GM10847 (cell line): ENCODE results near the gene TUBB2A.
A peak's percentile ranks its signal among the peaks of the same experiment; 100 is the strongest.

Source experiments
- POLR2A ChIP-seq: IDR thresholded peaks from 2 replicates; pipeline ENCODE4 v1.6.1; 2011; ENCODE audit not compliant: insufficient read length; ENCODE audit errors: extremely low read depth

Gene TUBB2A

DNA sequence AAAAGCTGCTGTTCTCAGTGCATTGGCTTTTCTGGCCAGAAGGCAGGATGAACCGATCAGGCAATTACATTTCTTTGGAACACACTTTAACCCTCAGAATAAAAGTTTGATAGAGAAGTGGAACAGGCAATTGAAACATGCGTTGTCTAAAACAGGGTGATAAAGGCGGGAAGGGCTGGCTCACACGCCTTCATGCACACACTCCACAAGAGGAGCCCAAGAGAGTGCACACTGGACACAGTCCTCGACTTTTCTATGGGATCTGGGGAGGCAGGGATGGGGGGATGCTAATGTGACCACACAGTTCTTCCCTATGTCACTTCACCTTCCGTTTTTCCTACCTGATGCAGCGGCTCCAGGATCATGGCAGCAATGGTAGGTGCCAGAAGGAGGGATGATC is 30.9 kb upstream of the TUBB2A start:
- TF ChIP-seq POLR2A, result no peak

DNA sequence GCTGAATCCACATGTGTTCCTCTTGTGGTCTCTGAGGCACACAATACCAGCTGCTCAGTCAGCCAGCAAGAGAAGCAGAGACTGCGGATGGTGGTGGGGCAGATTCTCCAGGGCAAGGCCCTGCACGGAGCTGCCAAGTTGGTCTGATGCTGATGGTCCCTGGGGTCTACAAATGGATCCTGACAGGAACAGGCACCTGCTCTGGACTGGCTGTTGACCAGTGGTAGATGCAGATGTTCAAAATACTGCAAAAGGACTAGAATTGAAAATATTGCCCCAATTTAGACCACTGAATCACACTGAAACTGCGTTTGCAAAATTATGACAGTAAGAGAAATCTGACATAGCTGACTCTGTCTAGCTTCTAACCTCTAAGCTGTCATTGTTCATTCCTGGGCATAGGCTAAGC is 29.6 kb upstream of the TUBB2A start:
- TF ChIP-seq POLR2A, result no peak

DNA sequence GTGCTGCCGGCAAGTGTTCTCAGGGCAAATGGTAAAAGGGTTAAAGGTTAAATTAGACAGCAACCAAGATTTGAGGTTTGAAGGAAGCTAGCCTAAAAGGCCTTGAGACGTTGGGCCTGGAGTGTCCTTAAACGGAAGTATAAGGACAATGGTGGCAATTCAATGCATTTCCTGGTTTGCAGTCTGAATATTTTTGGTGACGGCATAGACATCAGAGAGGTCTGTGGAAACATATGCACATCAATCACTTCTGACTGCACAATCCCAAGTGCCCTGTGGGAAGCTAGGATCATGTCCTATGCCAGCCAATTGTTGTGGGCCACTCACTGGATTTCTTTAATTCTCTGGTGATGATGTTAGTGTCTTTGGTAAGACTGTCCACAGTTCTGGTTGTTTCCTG is 25.7 kb upstream of the TUBB2A start:
- no peak for TF ChIP-seq POLR2A

DNA sequence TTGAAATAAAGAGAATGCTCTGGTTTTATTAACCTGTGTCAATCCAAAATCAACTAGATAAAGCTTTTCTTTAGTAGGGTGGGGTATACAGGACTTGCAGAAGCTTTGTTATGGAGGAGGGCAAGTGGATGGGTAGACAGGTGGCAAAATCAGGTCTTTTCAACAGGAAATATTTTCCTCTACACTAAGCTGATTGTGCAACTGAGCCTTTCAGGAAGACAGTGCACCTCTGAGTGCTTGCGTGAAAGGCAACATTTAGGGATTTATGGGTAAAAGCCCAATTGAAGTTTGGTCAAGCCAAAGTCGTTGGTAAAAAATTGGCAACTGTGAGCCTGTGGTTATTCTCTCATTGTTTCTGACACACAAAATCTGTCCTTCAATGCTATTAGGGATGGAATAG is 23.8 kb upstream of the TUBB2A start:
- TF ChIP-seq POLR2A, result no peak

DNA sequence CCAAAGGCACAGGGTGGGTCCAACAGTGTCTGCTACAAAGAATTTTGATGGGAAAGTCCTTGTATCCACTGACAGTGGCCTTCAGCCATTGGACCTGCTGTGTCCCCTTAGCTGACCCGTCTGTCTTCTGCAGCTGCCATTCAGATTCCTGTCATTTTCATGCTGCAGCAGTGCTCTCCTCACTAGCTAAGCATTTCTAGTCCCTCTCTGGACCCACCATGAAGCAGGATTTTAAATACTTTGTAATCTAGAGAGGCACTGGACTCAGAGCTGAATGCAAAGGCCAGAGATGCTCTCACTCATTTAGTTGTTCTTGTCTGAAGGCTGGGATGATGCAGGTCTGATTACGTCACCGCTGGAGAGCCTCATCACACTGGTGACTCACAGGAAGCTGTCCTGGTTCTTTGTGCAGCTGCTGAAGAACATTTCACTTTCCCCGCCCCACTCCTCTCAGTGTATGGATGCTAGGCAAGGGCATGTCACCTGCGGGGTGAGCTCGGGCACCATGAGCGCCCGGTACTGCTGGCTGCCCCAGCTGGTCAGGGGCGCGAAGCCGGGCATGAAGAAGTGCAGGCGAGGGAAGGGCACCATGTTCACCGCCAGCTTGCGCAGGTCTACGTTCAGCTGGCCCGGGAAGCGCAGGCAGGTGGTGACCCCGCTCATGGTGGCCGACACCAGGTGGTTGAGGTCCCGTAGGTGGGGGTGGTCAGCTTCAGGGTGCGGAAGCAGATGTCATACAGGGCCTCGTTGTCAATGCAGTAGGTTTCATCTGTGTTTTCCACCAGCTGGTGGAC is 19.4 kb upstream of the TUBB2A start:
- no peak for TF ChIP-seq POLR2A

DNA sequence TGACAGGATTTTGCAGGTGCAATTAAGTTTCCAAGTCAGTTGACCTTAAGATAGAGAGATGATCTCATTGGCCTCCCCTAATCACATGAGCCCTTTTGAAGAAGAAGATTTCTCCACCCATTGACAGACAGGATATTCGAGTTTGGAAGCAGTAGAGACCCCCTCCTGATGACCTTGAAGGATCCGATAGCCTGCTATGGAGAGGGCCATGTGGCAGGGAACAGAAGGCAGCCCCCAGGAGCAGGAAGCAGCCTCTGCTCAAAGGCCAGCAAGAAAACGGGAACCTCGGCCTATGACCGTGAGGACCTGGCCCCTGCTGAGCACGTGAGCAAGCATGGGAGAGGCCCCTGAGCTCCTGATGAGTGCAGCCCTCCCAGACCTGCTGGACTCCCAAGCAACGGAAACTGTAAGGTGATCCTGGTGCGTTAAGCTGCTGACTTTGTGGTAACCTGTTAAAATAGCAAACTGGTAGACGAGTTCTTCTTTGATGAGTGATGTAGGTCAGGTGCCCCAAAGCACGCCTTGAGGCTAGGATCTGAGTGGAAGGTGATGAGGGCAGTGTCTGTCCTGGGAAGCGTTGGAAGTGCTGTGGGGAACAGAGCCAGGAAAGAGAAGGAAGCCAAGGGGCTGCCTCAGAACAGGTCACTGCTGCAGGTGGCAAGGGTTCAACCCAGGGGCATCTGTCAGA is 18.5 kb upstream of the TUBB2A start:
- no peak for TF ChIP-seq POLR2A

DNA sequence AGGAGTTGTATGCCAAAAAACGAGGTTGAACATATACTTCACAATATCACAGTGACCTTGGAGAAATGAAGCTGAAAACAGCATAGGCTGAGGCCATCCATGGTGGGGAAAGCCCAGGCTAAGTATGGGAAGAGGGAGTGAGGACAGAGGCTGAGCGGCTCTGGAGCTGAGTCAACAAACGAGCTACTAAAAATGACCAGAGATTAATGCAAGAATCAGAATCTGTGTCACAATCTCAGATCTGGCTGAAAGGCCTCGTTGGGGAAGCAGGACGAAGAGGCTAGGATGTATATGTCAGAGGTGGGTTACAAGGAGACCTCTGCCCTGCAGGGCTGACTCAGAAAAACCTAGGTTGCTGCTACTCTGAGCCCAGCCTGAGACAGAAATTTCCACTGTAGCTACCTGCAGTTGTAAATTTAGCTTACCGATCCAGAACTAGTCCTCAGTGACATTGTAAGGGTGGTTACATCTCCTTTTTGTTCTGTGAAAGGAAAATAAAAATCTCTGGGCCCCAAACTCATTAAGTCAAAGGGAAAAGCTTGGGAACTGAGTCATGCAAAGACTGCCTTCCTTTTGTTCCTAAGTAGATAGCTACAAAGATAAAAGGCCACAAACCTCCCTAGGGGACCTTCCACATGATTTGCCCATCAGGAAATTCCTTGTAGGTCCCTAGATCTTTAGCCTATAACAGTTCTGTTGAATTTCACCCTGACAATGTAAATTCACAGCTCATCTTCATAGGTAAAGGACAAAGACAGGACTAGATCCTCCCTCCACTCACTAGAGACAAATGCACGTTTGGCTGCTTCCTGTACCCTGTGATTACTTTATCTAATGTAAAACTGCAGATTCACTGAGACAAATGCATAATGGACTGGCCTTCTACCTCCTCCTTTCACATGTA is 8.5 kb upstream of the TUBB2A start:
- TF ChIP-seq POLR2A, result no peak

DNA sequence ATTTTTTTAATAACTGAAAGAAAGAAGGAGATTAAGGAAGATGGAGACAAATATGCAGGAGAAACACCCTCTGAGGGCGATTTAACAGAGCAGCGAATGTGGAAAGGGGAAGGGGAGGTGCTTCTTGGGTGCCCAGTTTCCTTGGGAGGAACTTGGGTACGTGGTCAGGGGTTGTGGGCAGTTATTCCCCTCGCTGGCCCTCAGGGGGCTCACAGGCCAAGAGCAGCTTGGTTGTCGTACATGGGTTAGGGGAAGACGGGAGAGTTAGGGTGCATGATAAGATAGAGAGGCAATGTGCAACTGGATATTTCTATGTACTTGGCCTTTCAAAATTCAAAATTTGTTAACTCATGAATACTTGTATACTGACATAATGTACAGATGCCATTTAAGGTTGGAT is 7.0 kb upstream of the TUBB2A start:
- no peak for TF ChIP-seq POLR2A

DNA sequence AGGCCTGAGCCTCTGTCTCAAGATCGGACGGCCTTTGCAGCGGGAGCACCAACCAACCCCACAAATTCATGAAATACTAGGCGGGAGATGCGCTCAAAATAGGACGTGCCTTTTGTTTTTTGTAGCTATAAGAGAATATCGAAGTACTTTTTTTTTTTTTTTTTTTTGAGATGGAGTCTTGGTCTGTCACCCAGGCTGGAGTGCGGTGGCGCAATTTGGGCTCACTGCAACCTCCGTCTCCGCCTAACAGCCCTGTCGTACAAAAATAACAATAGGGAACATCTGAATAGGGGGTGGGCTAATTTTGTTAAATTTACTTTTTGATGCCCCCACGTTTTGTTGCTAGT is 5.9 kb upstream of the TUBB2A start:
- peak; percentile 34 for TF ChIP-seq POLR2A

DNA sequence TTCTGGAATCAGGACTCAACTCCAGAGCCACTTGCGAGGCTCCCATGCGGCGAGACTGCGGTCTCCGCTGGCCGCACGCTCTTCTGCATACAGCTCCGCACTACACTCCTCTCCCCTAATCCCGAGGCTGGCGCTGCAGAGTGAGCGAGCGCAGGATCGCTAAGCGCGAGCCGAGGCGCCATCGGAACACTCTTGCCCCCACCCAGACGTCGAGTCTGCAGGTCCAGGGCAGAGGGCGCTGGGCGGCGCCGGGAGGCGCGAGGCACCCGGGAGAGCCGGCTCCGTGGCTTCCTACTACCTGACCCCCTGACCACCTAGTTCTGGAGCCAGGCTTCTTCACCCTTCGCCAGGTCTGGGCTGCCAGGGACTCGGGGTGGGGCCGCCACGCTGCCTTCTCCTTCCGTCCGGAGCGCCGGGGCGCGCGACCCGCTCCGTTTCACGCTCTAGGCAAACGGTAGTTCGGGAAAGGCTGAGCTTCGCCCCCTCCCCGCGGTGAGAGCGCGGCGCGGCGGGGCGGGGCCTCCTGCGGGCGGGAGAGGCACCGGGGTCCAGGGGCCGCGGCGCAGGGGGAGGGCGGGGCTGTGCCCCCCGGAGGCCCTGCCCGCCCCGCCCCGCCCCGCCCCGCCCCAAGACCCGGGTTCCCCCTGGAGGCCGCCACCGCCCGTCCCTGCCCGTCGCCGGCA is 5.4 kb upstream of the TUBB2A start:
- TF ChIP-seq POLR2A, result peak; percentile 39

DNA sequence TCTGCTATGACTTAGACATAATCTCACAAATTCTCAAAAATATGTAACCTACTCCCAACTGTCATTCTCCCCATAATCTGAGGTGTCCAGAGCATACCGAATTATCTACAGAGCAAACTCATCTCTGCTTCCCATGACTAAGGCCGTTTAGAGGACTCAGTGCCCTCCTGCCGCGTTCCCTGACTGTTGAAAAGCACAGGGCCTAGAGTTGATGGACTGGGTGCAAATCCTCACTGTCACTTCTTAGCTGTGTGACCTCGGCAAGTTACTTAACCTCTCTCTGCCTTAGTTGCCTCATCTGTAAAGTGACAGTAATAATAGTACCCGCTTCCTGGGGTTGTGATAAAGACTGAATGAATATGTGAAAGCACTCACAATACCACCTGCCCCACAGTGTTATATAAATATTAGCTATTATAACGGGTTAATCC is 4.7 kb upstream of the TUBB2A start:
- TF ChIP-seq POLR2A, result no peak

DNA sequence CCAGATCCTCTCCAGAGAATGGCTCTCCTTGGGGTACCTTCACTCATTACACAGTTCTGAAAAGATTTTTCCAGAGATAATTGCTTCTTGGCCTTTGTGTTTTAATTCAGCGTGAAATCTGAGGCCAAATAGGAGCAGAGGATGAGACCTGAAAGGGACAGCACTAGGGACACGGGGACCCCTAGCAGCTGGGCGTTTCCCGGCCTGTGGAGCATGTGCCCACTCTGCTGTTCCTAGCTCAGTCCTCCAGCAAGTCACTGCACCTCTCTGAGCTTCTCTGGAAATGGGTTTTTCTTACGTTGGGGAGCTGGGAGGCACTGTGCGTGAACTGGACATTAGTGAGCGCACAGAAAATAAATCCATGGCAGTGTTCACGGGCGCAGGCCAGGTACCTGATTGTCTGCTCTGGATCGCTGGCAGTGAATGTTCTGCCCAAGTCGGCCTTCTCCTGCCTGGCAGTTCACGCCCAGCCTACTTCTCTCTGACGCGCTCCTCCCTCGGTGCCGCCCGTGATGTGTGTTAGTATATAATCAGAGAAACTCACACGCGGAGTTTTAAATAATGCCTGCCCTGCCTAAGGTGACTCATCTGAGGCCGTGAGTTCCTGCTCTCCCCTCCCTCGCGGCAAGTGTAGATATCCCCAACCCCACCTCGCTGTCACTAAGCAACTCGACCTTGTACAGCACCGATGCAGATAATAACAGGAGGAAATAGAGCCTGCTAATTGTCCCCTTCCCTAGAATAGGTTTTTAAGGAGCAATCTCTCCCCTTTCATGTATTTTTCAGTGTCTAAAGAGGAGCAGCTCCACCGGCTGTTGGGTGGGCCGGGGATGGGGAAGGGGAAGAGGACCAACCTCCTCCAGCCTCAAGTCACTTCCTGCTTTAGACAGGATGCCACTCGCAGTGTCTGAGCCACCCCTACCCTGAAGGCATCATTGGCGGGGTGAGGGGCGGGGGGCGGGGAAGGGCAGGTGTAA is 2.7 kb upstream of the TUBB2A start:
- no peak for TF ChIP-seq POLR2A

DNA sequence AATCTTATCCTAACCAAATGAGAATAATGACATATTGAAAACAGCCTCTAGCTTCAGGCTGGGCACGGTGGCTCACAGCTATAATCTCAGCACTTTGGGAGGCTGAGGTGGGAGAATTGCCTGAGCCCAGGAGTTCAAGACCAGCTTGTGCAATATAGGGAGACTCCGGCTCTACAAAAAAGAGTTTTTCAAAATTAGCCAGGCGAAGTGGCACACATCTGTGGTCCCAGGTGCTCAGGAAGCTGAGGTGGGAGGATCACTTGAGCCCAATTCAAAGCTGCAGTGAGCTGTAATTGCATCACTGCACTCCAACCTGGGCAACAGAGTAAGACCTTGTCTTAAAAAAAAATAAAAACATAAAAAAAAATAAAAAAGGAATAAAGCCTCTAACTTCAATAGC is 4.7 kb downstream of the TUBB2A start:
- no peak for TF ChIP-seq POLR2A

DNA sequence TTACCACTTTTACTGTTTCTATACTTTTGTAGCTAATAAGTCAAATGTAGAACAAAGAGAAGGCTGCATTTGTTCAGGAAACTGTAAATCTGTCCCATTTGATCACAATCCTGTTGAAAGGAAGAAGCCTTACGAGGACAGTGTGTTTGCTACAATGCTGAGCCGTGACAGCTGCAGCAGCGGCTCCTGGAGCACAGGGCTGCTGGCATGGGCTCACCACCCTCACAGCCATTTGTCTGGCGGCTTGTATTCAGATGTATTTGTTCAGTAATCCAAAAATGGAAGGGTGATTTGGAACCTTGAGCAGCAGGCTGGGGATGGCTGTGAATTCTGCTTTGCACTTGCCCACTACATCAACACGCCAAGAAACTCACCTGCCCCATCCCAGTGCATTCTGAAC is 5.7 kb downstream of the TUBB2A start:
- no peak for TF ChIP-seq POLR2A
